ENCODE results near the gene SCN1B.

DNA sequence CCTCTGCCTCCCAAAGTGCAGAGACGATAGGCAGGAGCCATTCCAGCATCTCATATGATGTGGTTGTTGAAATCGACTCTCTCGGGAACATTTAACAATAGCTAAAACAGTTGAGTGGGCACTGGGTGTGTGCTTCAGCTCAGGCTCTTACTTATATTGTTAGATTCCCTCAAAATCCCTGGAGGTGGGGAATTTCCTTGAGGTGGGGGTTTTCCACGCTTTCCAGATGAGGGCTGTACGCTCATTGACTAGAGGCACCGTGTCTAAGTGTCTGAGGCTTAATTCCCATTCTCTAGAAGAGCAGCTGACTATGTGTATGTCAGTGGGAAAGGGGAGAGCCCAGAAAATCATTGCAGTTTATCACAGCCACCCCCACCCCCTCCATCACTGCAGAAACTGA lies 41.0 kb upstream of the SCN1B start:
- TF ChIP-seq CTCF (IDR thresholded peaks at IDR 0.05) (no peak), POLR2A (IDR thresholded peaks at IDR 0.05) (no peak)
